Suprapubic skin (tissue), 4 donors: ENCODE results near the gene THAP10.

Experiments
- EP300 ChIP-seq: sonication (generic); formaldehyde crosslinking; IDR thresholded peaks from one replicate; pipeline ENCODE4 v1.6.1; 2017; ENCODE audit warnings: antibody characterized with exemption
- POLR2A ChIP-seq, 2 donors: fragments of 450-650 bp; IDR thresholded peaks; one replicate each; pipeline ENCODE4 v1.6.1; 2017; ENCODE audit warnings: antibody characterized with exemption in 2 of 2, mild to moderate bottlenecking in 2 of 2, moderate library complexity in 2 of 2
- POLR2AphosphoS5 ChIP-seq, 3 donors: sonication (generic); formaldehyde crosslinking; IDR thresholded peaks; one replicate each; pipeline ENCODE4 v1.6.1; 2017; ENCODE audit warnings: antibody characterized with exemption in 3 of 3
- TF ChIP-seq, protein P1 (sequence below), 2 donors: fragments of 200-600 bp in 1 of 2; fragments of 450-650 bp in 1 of 2; sonication (generic) in 1 of 2; IDR thresholded peaks; one replicate each; pipeline ENCODE4 v1.5.1; 2016 to 2019; ENCODE audit warnings: antibody characterized with exemption in 2 of 2, mild to moderate bottlenecking in 1 of 2, moderate library complexity in 1 of 2

DNA sequence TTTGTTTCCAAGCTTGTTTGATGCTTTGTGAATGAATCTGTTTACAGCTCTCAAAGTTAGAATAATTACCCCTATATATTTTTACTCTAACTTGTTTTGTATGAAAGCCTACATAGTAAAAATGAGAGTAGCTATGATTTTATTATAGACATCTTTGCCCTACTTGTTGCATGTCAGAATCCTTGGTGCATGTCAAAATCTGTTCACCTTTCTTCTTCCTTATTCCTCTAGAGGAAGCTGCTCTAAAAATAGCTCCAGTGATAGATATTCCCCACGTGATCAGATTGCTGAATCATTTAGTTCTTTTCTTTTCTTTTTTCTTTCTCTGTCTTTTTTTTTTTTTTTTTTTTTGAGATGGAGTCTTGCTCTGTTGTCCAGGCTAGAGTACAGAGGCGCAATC is 40.2 kb upstream of the THAP10 start:
- TF ChIP-seq, protein P1, sequence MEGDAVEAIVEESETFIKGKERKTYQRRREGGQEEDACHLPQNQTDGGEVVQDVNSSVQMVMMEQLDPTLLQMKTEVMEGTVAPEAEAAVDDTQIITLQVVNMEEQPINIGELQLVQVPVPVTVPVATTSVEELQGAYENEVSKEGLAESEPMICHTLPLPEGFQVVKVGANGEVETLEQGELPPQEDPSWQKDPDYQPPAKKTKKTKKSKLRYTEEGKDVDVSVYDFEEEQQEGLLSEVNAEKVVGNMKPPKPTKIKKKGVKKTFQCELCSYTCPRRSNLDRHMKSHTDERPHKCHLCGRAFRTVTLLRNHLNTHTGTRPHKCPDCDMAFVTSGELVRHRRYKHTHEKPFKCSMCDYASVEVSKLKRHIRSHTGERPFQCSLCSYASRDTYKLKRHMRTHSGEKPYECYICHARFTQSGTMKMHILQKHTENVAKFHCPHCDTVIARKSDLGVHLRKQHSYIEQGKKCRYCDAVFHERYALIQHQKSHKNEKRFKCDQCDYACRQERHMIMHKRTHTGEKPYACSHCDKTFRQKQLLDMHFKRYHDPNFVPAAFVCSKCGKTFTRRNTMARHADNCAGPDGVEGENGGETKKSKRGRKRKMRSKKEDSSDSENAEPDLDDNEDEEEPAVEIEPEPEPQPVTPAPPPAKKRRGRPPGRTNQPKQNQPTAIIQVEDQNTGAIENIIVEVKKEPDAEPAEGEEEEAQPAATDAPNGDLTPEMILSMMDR (IDR thresholded peaks at IDR 0.05): no peak
- TF ChIP-seq POLR2A (IDR thresholded peaks at IDR 0.05) (no peak), EP300 (no peak), POLR2AphosphoS5 (IDR thresholded peaks at IDR 0.05) (no peak)
